GM21447 (cell line): ENCODE measurements around the gene MBD3.

Source experiments
- ATAC-seq: cut with Tn5 transposase; IDR thresholded peaks from one replicate; pipeline ENCODE4 v1.9.1; 2021; ENCODE audit not compliant: unreplicated experiment

Gene MBD3

DNA sequence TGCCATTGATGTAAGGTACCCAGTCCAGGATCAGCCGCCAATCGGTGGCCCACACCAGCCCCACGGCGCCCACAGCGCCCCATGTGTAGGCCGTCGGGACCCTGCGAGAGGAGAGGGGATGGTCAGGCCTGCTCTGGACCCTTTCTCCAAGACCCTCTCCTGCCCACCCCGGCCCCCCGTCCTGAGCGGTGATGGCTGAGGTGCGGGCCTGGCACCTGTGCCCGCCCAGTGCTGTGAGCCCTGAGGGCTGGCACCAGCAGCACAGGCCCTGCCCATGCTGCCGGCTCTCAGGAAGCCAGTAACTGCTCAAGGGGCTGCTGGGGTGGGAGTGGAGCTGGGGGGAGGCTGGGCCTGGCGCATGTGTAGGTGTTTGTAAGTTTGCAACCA is 6.8 kb upstream of the MBD3 start:
- no peak for ATAC-seq

DNA sequence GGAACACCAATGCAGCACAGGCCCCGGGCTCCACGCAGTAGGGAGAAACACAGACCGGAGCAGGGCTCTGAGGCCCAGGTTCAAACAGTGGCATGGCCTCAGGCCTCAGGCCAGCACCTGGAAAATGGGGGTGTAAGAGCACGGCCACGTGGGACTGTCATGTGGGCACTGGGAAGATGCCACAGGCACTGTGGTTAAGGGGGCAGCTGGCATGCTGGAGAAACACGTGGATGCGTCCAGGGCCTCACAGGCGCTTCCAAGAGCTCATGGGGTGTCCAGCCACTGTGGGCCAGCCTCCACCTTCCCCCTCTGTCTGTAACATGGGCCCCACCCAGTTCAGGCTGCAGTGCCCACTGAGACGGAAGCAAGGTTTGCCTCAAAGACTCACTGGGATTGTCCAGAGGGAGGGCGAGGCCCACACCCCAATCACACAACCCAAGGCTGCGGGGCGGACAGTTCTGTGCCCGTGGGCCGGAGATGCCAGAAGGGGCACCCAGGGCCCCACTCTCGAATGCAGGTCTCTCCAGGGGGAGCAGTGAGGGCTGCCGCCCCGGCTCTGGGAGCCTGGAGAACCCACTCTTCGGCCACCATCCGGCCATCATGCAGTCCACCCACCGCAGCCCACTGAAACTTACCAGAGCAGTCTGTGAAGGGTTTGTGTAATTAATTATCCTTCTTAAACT is 6.3 kb upstream of the MBD3 start:
- no peak for ATAC-seq

DNA sequence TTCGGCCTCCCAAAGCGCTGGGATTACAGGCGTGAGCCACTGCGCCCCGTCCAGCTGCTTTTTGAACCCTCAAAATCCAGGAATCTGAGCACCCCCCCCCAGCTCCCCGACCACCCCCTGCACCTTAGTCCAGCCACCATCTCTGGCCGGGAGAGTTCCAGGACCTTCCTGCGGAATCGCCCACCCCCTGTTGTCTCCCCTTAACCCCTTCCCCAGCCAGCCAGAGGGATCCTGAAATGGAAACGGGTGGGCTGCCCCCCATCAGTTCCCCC is 772 bp upstream of the MBD3 start:
- ATAC-seq, result no peak

GRCh38 chr19:1592024-1592754 is 476 bp downstream of the MBD3 start:
- peak; percentile 62 for ATAC-seq

- no peak for ATAC-seq
Measured at GRCh38 chr19:1591421-1592023, 1.1 kb downstream of the MBD3 start.

DNA sequence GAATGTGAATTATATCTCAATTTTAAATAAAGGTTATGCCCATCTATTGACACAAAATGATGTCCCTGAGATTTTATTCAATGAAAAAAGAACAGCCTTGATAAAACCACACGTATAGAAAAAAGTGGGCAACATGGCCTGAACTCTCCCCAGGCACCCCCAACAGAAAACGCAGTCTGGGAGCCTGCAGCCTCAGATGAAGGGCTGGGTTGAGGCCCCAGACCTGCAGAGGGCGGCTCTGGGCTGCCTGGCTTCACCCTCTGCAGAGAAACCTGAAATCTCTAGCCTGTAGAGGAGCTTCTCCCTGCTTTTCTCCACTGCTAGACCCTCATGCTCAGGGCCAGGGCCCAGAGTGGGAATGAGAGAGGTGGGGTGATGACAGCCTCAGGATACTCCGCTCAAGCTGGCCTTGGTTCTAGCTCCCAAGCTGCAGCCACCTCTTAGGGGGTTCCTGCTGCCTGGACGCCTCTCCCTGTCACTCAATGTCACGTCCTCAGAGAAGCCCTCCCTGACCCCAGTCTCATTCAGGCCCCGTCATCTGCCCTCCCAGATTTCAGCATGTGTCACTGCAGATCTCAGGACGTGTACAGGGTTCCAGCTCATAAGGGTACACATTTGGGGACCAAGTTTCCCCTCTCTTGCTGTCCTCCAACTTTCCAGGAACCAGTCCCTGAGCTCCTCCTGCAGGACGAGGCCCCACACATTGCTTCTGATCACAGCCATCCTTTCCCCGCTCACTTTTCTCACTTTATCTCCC is 1.8 kb downstream of the MBD3 start:
- no peak for ATAC-seq

GRCh38 chr19:1587872-1588271 is 4.8 kb downstream of the MBD3 start:
- no peak for ATAC-seq

DNA sequence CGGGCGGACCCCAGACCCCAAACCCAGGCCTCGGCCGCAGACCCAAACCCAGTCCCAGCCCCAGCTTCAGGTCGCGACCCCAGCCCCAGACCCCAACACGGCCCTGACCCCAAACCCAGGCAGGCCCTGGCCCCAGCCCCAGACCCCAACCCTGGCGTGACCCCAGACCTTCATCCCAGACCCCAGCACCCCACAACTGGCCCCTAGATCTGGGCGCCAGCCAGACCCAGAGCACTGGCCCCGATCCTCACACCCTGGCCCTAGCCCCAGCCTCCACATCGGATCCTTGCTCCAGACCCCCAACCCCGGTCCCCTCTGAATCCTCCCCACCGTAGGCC is 7.5 kb downstream of the MBD3 start:
- no peak for ATAC-seq

GRCh38 chr19:1584500-1585242 is 8.0 kb downstream of the MBD3 start:
- no peak for ATAC-seq

DNA sequence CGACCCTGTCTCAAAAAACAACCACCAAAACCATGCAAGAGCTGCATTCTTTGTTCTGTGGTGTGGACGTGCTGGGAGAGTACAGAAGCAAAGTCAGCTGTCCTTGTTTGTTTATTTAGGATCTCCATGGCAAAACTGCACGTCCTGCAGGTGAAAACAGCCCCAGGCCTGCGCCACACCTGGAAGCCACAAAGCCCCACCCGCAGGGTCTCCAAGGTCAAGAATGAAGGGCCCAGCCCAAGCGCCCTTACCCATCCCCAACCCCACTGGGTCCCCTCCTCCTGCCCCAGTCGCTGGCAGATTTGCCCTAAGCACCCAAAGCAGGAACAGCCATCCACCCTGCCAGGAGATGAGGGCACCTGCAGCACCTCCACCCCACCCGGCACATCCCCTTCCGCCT is 10.5 kb downstream of the MBD3 start:
- no peak for ATAC-seq

- ATAC-seq, result no peak
Measured at GRCh38 chr19:1580957-1581356, 11.7 kb downstream of the MBD3 start.

DNA sequence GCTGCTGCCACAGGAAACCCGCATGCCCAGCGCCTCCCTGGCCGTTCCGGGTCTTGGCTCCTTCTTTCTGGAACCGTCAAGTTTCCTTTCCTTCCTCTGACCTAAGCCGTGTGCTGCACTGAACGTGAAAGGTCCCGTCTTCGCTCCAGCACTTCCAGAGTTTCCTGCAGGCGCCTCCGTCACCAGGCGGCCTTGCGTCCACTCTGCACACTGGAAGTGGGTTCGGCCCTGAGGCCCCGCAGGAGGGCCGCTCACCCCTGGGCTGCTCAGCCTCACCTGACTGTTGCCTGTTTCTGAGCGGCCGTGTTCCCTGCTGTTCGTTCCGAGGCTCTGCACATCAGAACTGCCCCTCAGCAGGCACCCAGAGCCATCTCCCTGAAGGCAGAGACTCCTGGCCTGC is 12.3 kb downstream of the MBD3 start:
- no peak for ATAC-seq

DNA sequence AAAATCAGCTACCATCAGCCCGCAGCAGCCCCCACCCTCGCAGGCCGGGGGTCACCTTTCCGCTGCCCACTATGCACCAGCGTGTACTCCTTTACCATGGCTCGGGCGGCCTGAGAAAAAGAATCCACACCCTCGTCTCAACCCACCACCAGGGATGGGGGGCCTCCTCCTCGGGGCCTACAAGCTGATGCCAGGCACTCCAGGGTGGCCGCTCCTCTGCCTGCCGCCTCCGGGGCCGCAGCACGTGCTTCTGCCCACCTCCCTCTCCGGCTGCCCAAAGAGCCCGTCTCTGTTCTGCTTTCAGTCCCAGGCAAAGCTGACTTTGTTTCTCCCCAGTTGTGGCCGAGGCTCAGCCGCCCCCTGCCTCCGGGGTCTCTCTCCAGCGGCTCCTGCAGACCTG is 13.4 kb downstream of the MBD3 start:
- no peak for ATAC-seq

DNA sequence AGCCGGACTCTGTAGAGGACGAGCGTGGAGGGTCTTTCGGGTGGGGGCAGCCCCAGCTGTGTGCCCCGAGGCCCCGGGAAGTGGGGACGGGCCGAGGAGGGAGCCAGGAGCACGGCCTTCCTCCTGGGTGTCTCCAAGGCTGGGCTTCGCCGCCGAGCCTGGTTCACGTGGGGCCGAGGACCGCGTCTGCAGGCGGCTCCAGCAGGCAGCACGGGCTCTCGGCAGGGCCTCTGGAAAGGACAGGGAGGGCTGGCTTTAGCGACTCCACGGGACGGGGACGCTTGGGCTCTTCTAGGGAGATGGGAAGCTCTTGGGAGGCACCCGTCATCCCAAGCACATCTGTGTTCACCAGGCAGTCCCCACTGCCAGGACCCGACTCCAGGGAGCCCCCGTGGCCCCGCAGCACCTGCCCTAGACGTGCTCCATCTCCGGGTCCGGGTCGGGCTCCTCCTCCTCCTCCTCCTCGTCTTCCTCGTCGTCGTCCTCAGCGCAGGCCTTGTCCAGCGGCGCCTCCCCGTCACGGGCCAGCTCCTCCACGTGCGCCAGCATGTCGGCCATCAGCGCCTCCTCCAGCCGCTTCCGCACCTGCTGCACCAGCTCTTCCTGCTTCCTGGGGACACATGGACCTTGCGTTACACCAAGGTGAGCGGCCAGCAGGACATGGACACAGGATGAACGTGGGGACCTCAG is 14.6 kb downstream of the MBD3 start:
- ATAC-seq, result no peak

DNA sequence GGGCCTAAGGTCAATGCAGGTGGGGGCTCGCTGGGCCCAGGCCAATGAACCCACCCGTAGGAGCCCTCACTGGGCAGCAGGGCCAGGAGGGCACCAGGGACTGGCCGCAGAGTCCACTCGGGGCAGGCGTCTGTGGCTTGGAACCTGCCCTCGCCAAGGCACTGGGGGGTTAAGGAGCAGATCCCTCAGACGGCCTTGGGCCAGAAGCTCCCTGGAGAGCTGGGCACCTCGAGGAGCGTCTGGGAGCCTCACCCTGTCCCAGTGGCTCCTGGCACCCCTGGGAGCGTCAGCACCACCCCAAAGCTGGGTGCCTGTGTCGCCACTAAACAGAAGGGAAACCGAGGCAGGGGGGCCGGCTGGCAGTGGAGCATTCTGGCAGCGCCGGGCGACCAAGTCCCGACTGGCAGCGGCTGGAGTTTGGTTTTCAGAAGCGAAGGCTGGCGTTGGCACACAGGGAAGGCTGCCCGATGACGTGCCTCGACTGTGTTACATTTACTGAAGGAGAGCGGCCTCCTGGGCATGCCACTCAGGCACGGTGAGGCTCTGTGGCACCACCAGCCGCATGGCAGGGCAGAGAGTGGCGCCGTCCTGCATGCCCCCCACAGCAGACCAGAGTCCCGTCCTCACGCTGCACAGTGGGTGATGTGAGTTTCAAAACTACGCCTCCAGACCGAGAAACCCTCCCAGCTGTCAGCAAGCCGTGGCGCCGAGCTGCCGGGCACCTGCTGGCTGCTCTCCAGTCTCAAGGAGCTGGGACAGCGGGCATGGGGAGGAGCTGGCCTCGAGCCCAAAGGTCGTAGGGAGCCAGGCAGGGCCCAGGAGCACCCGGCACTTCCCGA is 15.4 kb downstream of the MBD3 start:
- no peak for ATAC-seq

DNA sequence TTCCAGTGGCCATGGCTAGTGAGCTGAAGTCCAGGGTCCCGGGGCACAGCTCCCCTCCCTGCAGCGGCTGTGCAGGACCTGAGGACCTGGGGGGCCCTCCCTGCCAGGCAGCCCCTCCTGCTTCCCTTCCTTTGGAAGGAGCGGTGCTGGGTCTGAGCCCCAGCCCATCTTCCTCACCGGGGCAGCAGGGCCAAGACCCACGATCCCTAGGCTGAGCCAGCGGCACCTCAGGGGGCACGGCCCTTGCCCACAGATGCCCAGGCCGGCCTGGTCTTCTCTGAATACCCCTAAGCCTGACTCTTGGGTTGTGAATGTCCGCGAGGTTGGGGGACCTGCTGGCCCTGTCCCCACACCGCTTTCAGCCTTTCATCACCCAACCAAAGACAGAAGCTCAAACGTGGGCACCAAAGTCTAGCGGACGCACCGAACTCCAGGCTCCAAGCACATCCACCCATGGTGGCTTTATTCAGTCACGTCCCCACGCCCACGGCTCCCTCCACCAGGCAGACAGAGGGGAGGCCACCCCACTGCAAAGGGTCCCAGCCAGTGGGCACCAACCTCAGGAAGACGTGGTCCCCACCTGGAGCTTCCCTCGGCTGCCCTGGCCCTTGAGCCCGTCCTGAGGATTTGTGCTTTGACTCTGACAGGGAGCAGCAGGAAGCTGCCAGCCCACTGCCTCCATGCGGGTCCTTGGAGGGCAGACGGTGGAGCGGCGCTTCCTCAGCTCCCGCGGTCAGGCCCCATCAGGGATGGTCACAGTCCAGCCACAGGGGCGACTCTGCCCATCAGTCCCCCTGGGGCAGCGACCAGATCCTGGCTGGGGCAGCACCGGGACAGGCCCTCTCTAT is 16.2 kb downstream of the MBD3 start:
- no peak for ATAC-seq

GRCh38 chr19:1575323-1576241 is 17.1 kb downstream of the MBD3 start:
- no peak for ATAC-seq
